A673 (cell line): ENCODE results near the gene DDAH1.

Source experiments
- CTCF ChIP-seq: fragments of 300-800, 200-600 bp; sonication (generic); conservative IDR thresholded peaks from 2 replicates; pipeline ENCODE4 v1.5.1; 2017; ENCODE audit warnings: low read depth, mild to moderate bottlenecking, antibody characterized with exemption, low read length, moderate library complexity, mixed read lengths
- EZH2 ChIP-seq: fragments of 200-600 bp; sonication (generic); IDR thresholded peaks from 2 replicates; pipeline ENCODE4 v1.6.1; 2017; ENCODE audit warnings: borderline replicate concordance, low read depth, mild to moderate bottlenecking, mixed read lengths, antibody characterized with exemption, low read length; ENCODE audit not compliant: poor library complexity, severe bottlenecking

- TF ChIP-seq CTCF (no peak), EZH2 (no peak)
Measured at GRCh38 chr1:85438353-85438752, 26.6 kb downstream of the DDAH1 start.
